ENCODE data around the gene KRT2. TPM values are rescaled to one million over a fixed set of nuclear protein-coding genes. Genes with fewer than 3 reads are reported as not detected.

KRT2 gene
- total RNA-seq, 1 experiment from 2014 or later = not detected

Other genes starting within 250 kb of the KRT2 start
- not detected in 2 replicates for gene KRT82, start 245.9 kb downstream of the KRT2 start, total RNA-seq (2014; rRNA removed; shearing (Covaris generic))
- not detected in 2 replicates for gene KRT75, start 217.8 kb downstream of the KRT2 start, total RNA-seq (2014; rRNA removed; shearing (Covaris generic))
- not detected in 2 replicates for gene KRT6B, start 200.1 kb downstream of the KRT2 start, total RNA-seq (2014; rRNA removed; shearing (Covaris generic))
- gene KRT6C, start 178.4 kb downstream of the KRT2 start, total RNA-seq (2014; rRNA removed; shearing (Covaris generic)) = not detected in 2 replicates
- not detected in 2 replicates for gene KRT6A, start 159.0 kb downstream of the KRT2 start, total RNA-seq (2014; rRNA removed; shearing (Covaris generic))
- gene KRT5, start 131.8 kb downstream of the KRT2 start, total RNA-seq (2014; rRNA removed; shearing (Covaris generic)) = not detected in 2 replicates
- gene KRT71, start 99.1 kb downstream of the KRT2 start, total RNA-seq (2014; rRNA removed; shearing (Covaris generic)) = not detected in 2 replicates
- not detected in 2 replicates for gene KRT74, start 78.4 kb downstream of the KRT2 start, total RNA-seq (2014; rRNA removed; shearing (Covaris generic))
- not detected in 2 replicates for gene KRT72, start 50.7 kb downstream of the KRT2 start, total RNA-seq (2014; rRNA removed; shearing (Covaris generic))
- not detected in 2 replicates for gene KRT73, start 33.7 kb downstream of the KRT2 start, total RNA-seq (2014; rRNA removed; shearing (Covaris generic))
- 1.00 TPM in 1 of 2 replicates, not detected in the other for gene KRT1, start 28.2 kb upstream of the KRT2 start, total RNA-seq (2014; rRNA removed; shearing (Covaris generic))
- not detected in 2 replicates for gene KRT77, start 51.3 kb upstream of the KRT2 start, total RNA-seq (2014; rRNA removed; shearing (Covaris generic))
- 0.21 TPM in 1 of 2 replicates, not detected in the other for gene KRT76, start 125.1 kb upstream of the KRT2 start, total RNA-seq (2014; rRNA removed; shearing (Covaris generic))
- 0.08 TPM in 1 of 2 replicates, not detected in the other for gene KRT3, start 143.9 kb upstream of the KRT2 start, total RNA-seq (2014; rRNA removed; shearing (Covaris generic))
- gene KRT4, start 161.9 kb upstream of the KRT2 start, total RNA-seq (2014; rRNA removed; shearing (Covaris generic)) = not detected in 2 replicates
- 0.08 and 1.1 TPM in 2 replicates for gene KRT79, start 182.1 kb upstream of the KRT2 start, total RNA-seq (2014; rRNA removed; shearing (Covaris generic))
- 0.21 TPM in 1 of 2 replicates, not detected in the other for gene KRT78, start 196.8 kb upstream of the KRT2 start, total RNA-seq (2014; rRNA removed; shearing (Covaris generic))

All from SJSA1 (cell line).